Heart left ventricle (tissue), 13 donors: ENCODE data around the gene MAP3K5.

ENCODE experiments used
- CTCF ChIP-seq, 12 donors: fragments of 200-600 bp; sonication (generic) in 4 of 12; IDR thresholded peaks; one replicate each; pipeline versions ENCODE4 v1.5.0 to v1.8.0; 2018 to 2022; ENCODE audit warnings: antibody characterized with exemption in 12 of 12, mild to moderate bottlenecking in 5 of 12
- POLR2A ChIP-seq, 2 donors: fragments of 450-650 bp; IDR thresholded peaks; one replicate each; pipeline ENCODE4 v1.6.1; 2017; ENCODE audit warnings: antibody characterized with exemption in 2 of 2, mild to moderate bottlenecking in 2 of 2, moderate library complexity in 2 of 2
- donor health status: ischemic (EF 13 %, LVEDD 7.1; RV severe dilation, severe dysfunction).
- donor health status: DM: no; HTN: yes; CAD: no.
- donor health status: DM: no; HTN: no; CAD: no.
- donor health status: ischemic (EF 25% LVEDD 6.9; RV normal size, moderate dysfunction).
- donor health status: ischemic (EF 25% LVEDD 5.7; RV mildly dilated, moderate dysfunction).
- donor health status: ischemic (EF 35%, LVEDD 5.7; RV mildly dilated, moderate dysfunction).
- donor health status: nonischemic (EF 11% LVEDD 7.7; RV severe dilation, severe dysfunction).
- donor health status: DM: yes; HTN: yes; CAD: no.
- donor health status: PGD.
- donor health status: ischemic (EF 29% LVEDD 5.4; RV normal size, mild dysfunction).
- donor health status: nonischemic (EF 23%, LVEDD 6.1; RV moderate dilation, normal function).

- TF ChIP-seq CTCF (IDR thresholded peaks at IDR 0.05) (no peak), POLR2A (IDR thresholded peaks at IDR 0.05) (no peak)
Observed at GRCh38 chr6:136737871-136738691, 54.2 kb downstream of the MAP3K5 start.
